Erythroblast (primary cell): ENCODE data around the gene OPA1.

ENCODE experiments used
- GATA1 ChIP-seq: IDR thresholded peaks from 2 replicates; pipeline ENCODE4 v1.6.1; 2011; ENCODE audit warnings: low read depth, mild to moderate bottlenecking, control low read depth, low read length, moderate library complexity
- POLR2A ChIP-seq: IDR thresholded peaks from 2 replicates; pipeline ENCODE4 v1.6.1; 2011; ENCODE audit warnings: mild to moderate bottlenecking, low read length

GRCh38 chr3:193605876-193606275 lies 12.9 kb downstream of the OPA1 start:
- no peak for TF ChIP-seq POLR2A
- TF ChIP-seq GATA1 = no peak
